MM.1S (cell line): ENCODE data around the gene COPS9.

Source experiments
- CTCF ChIP-seq: fragments of 300-600 bp; sonication (generic); IDR thresholded peaks from 2 replicates; pipeline ENCODE4 v1.5.1; 2016; ENCODE audit warnings: antibody characterized with exemption, low read length, mixed read lengths
- EZH2 ChIP-seq: fragments of 300-600 bp; sonication (generic); optimal IDR thresholded peaks from 2 replicates; pipeline ENCODE3; 2017; ENCODE audit warnings: low read depth, mild to moderate bottlenecking, antibody characterized with exemption, low read length, mixed read lengths
- EZH2phosphoT487 ChIP-seq: fragments of 300-600 bp; sonication (generic); IDR thresholded peaks from 2 replicates; pipeline ENCODE4 v1.6.1; 2018; ENCODE audit warnings: antibody characterized with exemption, low read length

GRCh38 chr2:240137596-240138253 lies 1.6 kb upstream of the COPS9 start:
- TF ChIP-seq CTCF, result no peak
- no peak for TF ChIP-seq EZH2phosphoT487
- no peak for TF ChIP-seq EZH2
